NCI-H82 treated with DMSO at 0.1 percent for 48 hours (cell line): ENCODE results near the gene NDUFB2.
A peak's percentile ranks its signal among the peaks of the same experiment; 100 is the strongest.
"Not testable (repeated sequence)": the region's sequence is repeated elsewhere in the genome, so short reads cannot be mapped to it uniquely, and the experiment has no call there.

ENCODE experiments used
- DNase-seq: peaks from one replicate; lab custom pipeline; 2025; ENCODE audit not compliant: unreplicated experiment; lab: John Stamatoyannopoulos, UW

Gene NDUFB2

GRCh38 chr7:140689199-140690152 is 7.0 kb upstream of the NDUFB2 start:
- DNase-seq: no peak

GRCh38 chr7:140691376-140692045 is 5.0 kb upstream of the NDUFB2 start:
- DNase-seq: no peak

- DNase-seq: not testable (repeated sequence)
Observed at GRCh38 chr7:140693849-140694248, 2.7 kb upstream of the NDUFB2 start.

GRCh38 chr7:140694592-140694991 is 1.9 kb upstream of the NDUFB2 start:
- no peak for DNase-seq

GRCh38 chr7:140695381-140695780 is 1.1 kb upstream of the NDUFB2 start:
- no peak for DNase-seq

GRCh38 chr7:140696024-140696679 is 356 bp upstream of the NDUFB2 start:
- DNase-seq: peak; percentile 67

- no peak for DNase-seq
Observed at GRCh38 chr7:140697447-140698143, 1.1 kb downstream of the NDUFB2 start.

GRCh38 chr7:140698477-140698876 is 2.0 kb downstream of the NDUFB2 start:
- DNase-seq: no peak

GRCh38 chr7:140702774-140703173 is 6.3 kb downstream of the NDUFB2 start:
- DNase-seq: no peak

- no peak for DNase-seq
Observed at GRCh38 chr7:140704205-140704604, 7.7 kb downstream of the NDUFB2 start.

GRCh38 chr7:140707132-140707531 is 10.6 kb downstream of the NDUFB2 start:
- DNase-seq: no peak

GRCh38 chr7:140708764-140709163 is 12.3 kb downstream of the NDUFB2 start:
- DNase-seq: not testable (repeated sequence)

GRCh38 chr7:140712392-140712791 is 15.9 kb downstream of the NDUFB2 start:
- DNase-seq: not testable (repeated sequence)

- no peak for DNase-seq
Observed at GRCh38 chr7:140714331-140715040, 18.0 kb downstream of the NDUFB2 start.

GRCh38 chr7:140719721-140720120 is 23.2 kb downstream of the NDUFB2 start:
- no peak for DNase-seq

- DNase-seq: no peak
Observed at GRCh38 chr7:140722254-140722653, 25.7 kb downstream of the NDUFB2 start.

GRCh38 chr7:140723006-140723405 is 26.5 kb downstream of the NDUFB2 start:
- DNase-seq: no peak

- DNase-seq: no peak
Observed at GRCh38 chr7:140723574-140723973, 27.1 kb downstream of the NDUFB2 start.

GRCh38 chr7:140724706-140725105 is 28.2 kb downstream of the NDUFB2 start:
- DNase-seq: no peak

- no peak for DNase-seq
Observed at GRCh38 chr7:140726281-140726680, 29.8 kb downstream of the NDUFB2 start.
